Measurements from ENCODE around the gene CXCL13.

The CXCL13 gene

GRCh38 chr4:77624213-77624612, 18.6 kb downstream of the CXCL13 start:
- Histone ChIP-seq H3K27ac (no peak overlapping the region), H3K36me3 (replicated peaks) (no peaks in the 10 kb centered on the region), H3K4me3 (ENCODE audit: low read depth, low read length) (no peak overlapping the region), H3K27me3 (replicated peaks) (no peaks in the 10 kb centered on the region)
- TF ChIP-seq CTCF (IDR thresholded peaks at IDR 0.05; ENCODE audit: low read depth, low read length, missing control alignments) = no peak
- DNase-seq = no peak
- in situ Hi-C loops (cut with HindIII; ENCODE audit: low pct_ligation_motif_present, low sequenced_read_pairs) = no loop called here

- Histone ChIP-seq H3K27me3 (replicated peaks) (no peaks in the 10 kb centered on the region), H3K4me3 (ENCODE audit: low read depth, low read length) (no peak overlapping the region), H3K27ac (no peak overlapping the region), H3K36me3 (replicated peaks) (no peaks in the 10 kb centered on the region)
- DNase-seq = no peak
- in situ Hi-C loops (cut with HindIII; ENCODE audit: low pct_ligation_motif_present, low sequenced_read_pairs) = no loop called here
- TF ChIP-seq CTCF (IDR thresholded peaks at IDR 0.05; ENCODE audit: low read depth, low read length, missing control alignments) = no peak
Measured at GRCh38 chr4:77625485-77625884, 19.9 kb downstream of the CXCL13 start.

GRCh38 chr4:77629885-77630284, 24.3 kb downstream of the CXCL13 start:
- Histone ChIP-seq H3K27ac (no peak overlapping the region), H3K27me3 (replicated peaks) (no peaks in the 10 kb centered on the region), H3K36me3 (replicated peaks) (no peaks in the 10 kb centered on the region), H3K4me3 (ENCODE audit: low read depth, low read length) (no peak overlapping the region)
- in situ Hi-C loops (cut with HindIII; ENCODE audit: low pct_ligation_motif_present, low sequenced_read_pairs) = no loop called here
- DNase-seq = no peak
- no peak for TF ChIP-seq CTCF (IDR thresholded peaks at IDR 0.05; ENCODE audit: low read depth, low read length, missing control alignments)

GRCh38 chr4:77631276-77631675, 25.7 kb downstream of the CXCL13 start:
- Histone ChIP-seq H3K27me3 (replicated peaks) (no peaks in the 10 kb centered on the region), H3K36me3 (replicated peaks) (no peaks in the 10 kb centered on the region), H3K4me3 (ENCODE audit: low read depth, low read length) (no peak overlapping the region), H3K27ac (no peak overlapping the region)
- no peak for TF ChIP-seq CTCF (IDR thresholded peaks at IDR 0.05; ENCODE audit: low read depth, low read length, missing control alignments)
- in situ Hi-C loops (cut with HindIII; ENCODE audit: low pct_ligation_motif_present, low sequenced_read_pairs) = no loop called here
- DNase-seq = no peak

- no peak for DNase-seq
- TF ChIP-seq CTCF (IDR thresholded peaks at IDR 0.05; ENCODE audit: low read depth, low read length, missing control alignments) = no peak
- no peak overlapping the region for H3K4me3 ChIP-seq (ENCODE audit: low read depth, low read length)
- H3K27me3 ChIP-seq (replicated peaks) = no peaks in the 10 kb centered on the region
- H3K36me3 ChIP-seq (replicated peaks) = no peaks in the 10 kb centered on the region
- in situ Hi-C loops (cut with HindIII; ENCODE audit: low pct_ligation_motif_present, low sequenced_read_pairs) = no loop called here
- H3K27ac ChIP-seq = no peak overlapping the region
Measured at GRCh38 chr4:77634132-77634785, 28.6 kb downstream of the CXCL13 start.

- H3K27ac ChIP-seq = no peak overlapping the region
- in situ Hi-C loops (cut with HindIII; ENCODE audit: low pct_ligation_motif_present, low sequenced_read_pairs) = no loop called here
- H3K27me3 ChIP-seq (replicated peaks) = no peaks in the 10 kb centered on the region
- DNase-seq = no peak
- no peaks in the 10 kb centered on the region for H3K36me3 ChIP-seq (replicated peaks)
- TF ChIP-seq CTCF (IDR thresholded peaks at IDR 0.05; ENCODE audit: low read depth, low read length, missing control alignments) = no peak
- no peak overlapping the region for H3K4me3 ChIP-seq (ENCODE audit: low read depth, low read length)
Measured at GRCh38 chr4:77635246-77635645, 29.6 kb downstream of the CXCL13 start.

Data from brain microvascular endothelial cell (primary cell).